Measurements from ENCODE around the gene MYPN. TPM values are rescaled to one million over a fixed set of nuclear protein-coding genes. Genes with fewer than 3 reads are reported as not detected.

Gene MYPN
- total RNA-seq, 1 donor from 2014 or later = 0.08 TPM

- DNase-seq (ENCODE audit: low spot score) = no peak
Measured at GRCh38 chr10:68095153-68095552, 14.1 kb upstream of the MYPN start.

DNA sequence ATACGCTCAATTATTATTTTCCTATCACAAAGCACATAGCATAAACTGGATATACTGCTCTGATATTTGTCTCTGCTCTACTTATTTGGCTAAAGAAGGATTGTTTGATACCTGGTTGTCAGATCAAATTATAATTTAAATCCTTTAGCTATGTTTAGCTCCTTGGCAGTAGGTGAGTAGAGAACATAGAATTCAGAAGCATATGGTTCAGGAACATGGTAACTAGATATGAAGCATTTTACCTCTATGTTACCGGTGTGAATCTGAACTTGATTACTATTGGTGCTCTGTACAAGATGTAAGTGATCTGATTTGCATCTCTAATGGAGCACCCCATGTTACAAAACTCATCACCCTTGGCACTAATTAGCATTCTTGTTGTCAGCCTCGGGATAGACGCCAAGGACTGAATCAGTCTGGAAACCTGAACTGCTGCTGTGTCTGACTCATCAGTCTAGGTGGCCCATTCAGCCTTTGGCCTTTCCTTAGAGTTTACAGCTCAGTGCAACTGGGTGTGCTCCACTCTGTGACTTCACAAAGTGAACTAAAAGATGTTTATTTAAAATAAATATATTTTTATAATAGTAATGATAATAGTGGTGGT lies 12.3 kb upstream of the MYPN start:
- peak; percentile 56 for DNase-seq (ENCODE audit: low spot score)

DNA sequence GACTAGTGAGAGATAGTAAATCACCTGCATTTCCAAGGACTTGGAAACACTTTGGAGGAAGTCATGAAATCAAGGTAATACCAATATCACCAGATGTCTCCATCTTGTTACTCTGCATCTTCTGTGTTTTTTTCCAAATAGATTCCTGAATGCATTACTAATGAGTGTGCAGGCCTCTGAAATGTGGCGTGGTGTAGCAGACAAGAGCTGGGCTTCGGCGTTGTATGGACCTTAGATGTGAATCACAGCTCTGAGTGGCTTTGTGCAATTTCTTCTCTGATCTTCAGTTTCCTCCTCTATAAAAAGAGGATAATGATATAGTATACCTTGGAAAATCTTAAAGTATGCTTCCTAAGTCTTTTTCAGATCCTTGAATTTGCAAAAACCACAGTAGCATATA lies 9.6 kb upstream of the MYPN start:
- DNase-seq (ENCODE audit: low spot score) = no peak

DNA sequence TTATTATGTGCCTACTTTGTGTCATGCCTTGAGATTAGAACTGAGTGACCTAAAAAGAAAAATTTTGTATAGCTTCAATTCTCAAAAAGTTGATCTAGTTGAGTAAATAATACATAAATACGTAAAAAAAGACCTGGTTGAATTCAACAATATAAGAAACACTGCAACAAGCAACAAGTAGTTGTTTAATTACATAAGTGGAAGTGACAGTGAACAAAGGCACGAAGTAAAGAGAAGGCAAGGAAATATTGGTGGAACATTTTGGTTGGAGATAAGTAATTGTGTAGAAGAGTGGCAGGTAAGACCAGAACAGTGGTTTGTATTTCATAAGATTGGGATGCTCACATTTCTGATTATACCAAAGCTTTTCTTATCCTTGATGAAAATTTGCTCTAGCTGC lies 8.2 kb upstream of the MYPN start:
- DNase-seq (ENCODE audit: low spot score) = no peak

DNA sequence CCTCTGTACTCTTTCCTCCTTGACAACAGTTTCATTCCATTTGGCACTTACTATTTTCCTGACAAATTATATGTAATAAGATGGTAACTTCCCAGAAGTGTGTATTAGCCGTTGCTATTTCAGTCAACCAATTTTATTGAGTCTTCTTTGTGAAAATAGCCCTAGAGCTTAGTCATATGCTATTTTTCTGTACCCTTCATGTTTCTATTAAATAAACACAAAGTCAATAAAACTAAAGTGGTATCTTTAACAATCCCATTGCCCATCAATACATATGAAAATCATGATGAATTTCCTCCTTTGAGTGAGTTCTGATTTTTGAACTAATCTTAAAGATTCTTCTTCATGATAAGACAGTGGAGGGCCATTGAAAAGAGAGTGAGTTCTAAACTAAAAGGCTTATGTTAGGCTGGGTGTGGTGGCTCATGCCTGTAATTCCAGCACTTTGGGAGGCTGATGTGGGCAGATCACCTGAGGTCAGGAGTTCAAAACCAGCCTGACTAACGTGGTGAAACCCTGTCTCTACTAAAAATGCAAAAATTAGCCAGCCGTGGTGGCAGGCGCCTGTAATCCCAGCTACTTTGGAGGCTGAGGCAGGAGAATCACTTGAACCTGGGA lies 5.9 kb upstream of the MYPN start:
- DNase-seq (ENCODE audit: low spot score) = no peak

DNA sequence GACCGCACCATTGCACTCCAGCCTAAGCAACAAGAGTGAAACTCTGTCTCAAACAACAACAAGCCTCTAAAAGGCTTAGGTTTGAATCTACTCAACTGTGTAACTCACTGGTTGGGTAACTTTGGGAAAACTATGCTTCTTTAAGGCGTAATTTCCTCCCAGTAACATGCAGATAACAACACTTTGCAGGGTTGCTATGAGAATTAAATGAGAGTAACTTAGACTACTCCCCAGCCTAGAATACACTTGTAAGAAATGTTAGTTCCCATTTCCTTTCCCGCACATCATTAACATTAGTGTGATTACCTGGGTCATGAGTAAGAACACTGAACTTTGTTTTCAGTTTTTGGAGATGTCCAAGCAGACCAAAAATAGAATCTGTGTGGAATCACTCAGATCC lies 5.4 kb upstream of the MYPN start:
- DNase-seq (ENCODE audit: low spot score) = no peak

- no peak for DNase-seq (ENCODE audit: low spot score)
Measured at GRCh38 chr10:68105820-68106219, 3.5 kb upstream of the MYPN start.

DNA sequence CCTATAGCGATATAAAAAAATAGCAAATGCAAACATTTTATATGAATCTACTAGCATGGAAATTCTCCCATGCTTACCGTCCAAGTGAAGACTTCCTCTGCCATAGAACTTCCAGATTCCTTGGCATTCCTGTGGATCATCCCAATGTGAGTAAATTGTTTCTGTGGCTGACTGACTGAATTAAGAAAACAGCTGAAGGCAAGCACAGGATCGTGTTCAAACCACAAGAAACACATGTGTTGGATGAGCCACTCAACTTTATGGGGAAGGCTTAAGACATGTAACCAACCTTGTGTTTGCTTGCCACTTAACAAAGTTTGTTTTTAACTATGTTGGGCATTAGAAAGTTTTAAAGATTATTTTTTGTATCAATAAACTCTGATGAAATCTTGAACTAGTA lies 2.6 kb upstream of the MYPN start:
- DNase-seq (ENCODE audit: low spot score) = no peak

DNA sequence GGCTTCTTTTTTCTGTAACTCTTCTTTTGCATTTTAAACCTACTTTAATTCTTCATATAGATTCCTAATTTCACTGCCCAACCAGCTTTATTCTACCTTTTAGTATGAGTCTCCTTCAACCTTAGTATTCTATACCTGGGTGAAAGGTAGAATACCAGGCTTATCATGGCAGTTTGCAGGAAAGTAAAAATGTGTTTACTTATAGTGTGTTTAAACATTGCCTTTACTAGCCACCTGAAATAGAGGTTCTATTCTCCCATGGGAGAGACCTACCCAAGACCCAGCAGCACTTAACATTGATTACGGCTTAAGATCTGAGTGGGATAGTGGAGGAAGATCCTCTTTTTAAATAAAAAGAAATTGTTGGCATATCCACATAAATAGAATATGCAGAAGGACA lies 1.6 kb upstream of the MYPN start:
- DNase-seq (ENCODE audit: low spot score) = no peak

GRCh38 chr10:68108051-68108450 lies 1.2 kb upstream of the MYPN start:
- no peak for DNase-seq (ENCODE audit: low spot score)

- no peak for DNase-seq (ENCODE audit: low spot score)
Measured at GRCh38 chr10:68108653-68109052, 635 bp upstream of the MYPN start.

DNA sequence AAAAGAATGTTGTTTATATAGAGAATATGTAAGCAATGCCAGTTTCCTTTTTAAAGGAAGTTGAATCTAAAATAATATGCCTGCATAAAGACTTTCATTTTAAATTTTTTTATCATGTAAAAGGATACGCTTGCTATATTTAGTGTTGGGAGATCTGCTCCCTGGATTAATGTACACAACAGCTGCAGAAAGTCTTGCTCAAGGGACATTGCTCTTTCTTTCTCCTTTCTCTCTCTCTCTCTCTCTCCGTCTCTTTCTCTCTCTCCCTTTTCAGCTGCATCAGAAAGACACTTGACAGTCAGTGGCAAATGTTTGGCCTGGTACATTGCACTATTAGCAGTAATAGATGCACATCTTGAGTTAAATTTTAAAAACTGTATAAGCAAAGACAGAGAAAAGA lies 739 bp downstream of the MYPN start:
- DNase-seq (ENCODE audit: low spot score) = no peak

GRCh38 chr10:68111584-68111983 lies 2.3 kb downstream of the MYPN start:
- DNase-seq (ENCODE audit: low spot score) = no peak

- DNase-seq (ENCODE audit: low spot score) = no peak
Measured at GRCh38 chr10:68112837-68113236, 3.5 kb downstream of the MYPN start.

DNA sequence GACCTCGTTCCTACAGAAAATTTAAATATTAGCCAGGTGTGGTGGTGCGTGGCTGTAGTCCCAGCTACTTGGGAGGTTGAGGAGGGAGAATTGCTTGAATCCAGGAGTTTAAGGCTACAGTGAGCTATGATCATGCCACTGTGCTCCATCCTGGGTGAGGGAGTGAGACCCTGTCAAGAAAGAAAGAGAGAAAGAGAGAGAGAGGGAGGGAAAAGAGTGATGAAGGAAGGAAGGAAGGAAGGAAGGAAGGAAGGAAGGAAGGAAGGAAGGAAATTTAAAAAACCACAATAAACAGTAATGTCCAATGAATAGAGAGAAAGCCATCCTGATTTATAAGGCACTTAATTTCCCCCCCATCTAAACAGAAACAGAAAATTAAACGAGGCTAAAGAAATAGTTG lies 9.4 kb downstream of the MYPN start:
- DNase-seq (ENCODE audit: low spot score) = no peak

DNA sequence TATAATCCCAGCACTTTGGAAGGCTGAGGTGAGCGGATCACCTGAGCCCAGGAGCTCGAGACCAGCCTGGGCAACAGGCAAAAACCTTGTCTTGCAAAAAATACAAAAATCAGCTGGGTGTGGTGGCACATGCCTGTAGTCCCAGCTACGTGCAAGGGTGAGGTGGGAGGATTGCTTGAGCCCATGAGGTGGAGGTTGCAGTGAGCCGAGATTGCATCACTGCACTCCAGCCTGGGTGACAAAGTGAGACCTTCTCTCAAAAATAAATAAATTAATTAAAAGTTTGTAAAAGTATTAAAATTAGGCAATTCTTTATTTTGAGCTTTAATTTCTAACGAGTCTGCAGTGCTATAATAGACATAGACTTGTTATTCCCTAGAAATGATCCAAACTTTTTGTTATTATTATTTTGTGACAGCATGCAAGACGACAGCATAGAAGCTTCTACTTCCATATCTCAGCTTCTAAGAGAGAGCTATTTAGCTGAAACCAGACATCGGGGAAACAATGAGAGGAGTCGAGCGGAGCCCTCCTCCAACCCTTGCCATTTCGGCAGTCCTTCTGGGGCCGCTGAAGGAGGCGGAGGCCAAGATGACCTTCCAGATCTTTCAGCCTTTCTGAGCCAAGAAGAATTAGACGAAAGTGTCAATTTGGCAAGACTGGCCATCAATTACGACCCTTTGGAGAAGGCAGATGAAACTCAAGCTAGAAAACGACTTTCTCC lies 11.9 kb downstream of the MYPN start:
- DNase-seq (ENCODE audit: low spot score) = no peak

GRCh38 chr10:68121852-68122251 lies 12.6 kb downstream of the MYPN start:
- DNase-seq (ENCODE audit: low spot score) = no peak

- DNase-seq (ENCODE audit: low spot score) = no peak
Measured at GRCh38 chr10:68124718-68125117, 15.4 kb downstream of the MYPN start.

- no peak for DNase-seq (ENCODE audit: low spot score)
Measured at GRCh38 chr10:68125772-68126171, 16.5 kb downstream of the MYPN start.

GRCh38 chr10:68128015-68128414 lies 18.7 kb downstream of the MYPN start:
- DNase-seq (ENCODE audit: low spot score) = no peak

DNA sequence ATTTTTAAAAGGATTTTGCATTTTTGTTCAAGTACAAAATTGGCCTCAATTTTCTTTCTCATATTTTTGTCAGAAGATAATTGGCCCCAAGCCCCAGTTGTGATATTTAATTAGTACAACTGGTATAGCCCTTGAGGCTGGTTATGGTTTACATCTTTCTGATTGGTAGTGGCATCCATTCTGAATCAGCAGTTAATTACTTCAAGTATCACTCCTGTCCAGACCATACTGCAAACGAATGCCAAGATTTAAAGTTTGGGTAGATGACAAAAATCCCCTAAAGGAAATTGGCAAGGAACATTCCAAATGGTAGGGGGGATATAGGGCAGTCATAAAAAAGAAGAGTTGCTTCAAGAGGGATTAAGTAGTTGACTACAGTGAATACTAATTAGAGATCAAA lies 23.1 kb downstream of the MYPN start:
- no peak for DNase-seq (ENCODE audit: low spot score)

- DNase-seq (ENCODE audit: low spot score) = no peak
Measured at GRCh38 chr10:68133523-68133922, 24.2 kb downstream of the MYPN start.

DNA sequence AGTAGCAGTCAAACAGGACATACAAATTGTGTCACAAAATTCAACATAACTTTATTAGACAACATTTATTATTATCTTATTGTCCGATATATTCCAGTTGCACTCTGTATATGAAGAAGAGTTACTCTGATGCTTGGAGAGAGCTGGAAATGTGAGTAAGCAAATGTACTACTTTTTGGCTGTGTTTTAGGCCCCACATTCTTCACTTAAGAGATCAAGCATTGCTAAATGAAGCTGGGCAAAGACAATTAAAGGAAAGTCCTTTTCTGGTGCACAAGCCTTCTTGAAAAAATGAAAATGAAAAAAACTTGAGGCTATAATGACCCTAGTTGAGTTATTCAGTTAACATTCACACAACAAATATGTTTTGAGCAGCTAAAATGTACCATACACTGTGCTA lies 26.1 kb downstream of the MYPN start:
- no peak for DNase-seq (ENCODE audit: low spot score)
